ENCODE data around the gene RLN2.
"Not testable (repeated sequence)": the region's sequence is repeated elsewhere in the genome, so short reads cannot be mapped to it uniquely, and the experiment has no call there.

Gene RLN2

DNA sequence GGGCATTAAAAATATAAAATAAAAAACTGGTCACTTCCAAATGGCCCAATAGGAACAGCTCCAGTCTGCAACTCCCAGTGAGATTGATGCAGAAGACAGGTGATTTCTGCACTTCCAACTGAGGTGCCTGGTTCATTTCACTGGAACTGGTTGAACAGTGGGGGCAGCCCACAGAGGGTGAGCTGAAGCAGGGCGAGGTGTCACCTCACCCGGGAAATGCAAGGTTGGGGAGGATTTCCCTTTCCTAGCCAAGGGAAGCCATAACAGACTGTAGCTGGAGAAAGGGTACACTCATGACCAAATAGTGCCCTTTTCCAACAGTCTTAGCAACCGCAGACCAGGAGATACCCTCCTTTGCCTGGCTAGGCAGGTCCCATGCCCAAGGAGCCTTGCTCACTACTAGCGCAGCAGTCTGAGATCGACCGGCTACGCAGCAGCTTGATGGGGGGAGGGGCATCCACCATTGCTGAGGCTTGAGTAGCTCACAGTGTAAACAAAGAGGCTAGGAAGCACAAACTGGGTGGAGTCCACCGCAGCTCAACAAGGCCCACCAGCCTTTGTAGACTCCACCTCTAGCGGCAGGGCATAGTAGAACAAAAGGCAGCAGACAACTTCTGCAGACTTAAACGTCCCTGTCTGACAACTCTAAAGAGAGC, 22.5 kb upstream of the RLN2 start:
- Histone ChIP-seq H3K9ac (ENCODE audit: insufficient read length, low read depth) (peak overlapping the region; percentile 68), H3K4me1 (ENCODE audit: insufficient read depth, insufficient read length) (peaks cover 4% of the 10 kb centered on the region), H3K9me3 (ENCODE audit: insufficient read depth, low read length) (no peaks in the 10 kb centered on the region), H3K36me3 (ENCODE audit: insufficient read depth, insufficient read length, low read length) (no peaks in the 10 kb centered on the region), H3K27me3 (ENCODE audit: insufficient read depth, insufficient read length) (no peaks in the 10 kb centered on the region), H3K4me3 (ENCODE audit: insufficient read length, low read depth) (no peak overlapping the region)
- peak; percentile 55 for DNase-seq (ENCODE audit: low read depth, low spot score)
- no peak for TF ChIP-seq SUZ12 (IDR thresholded peaks at IDR 0.05; ENCODE audit: extremely low read depth, insufficient read depth, insufficient read length)
- TF ChIP-seq ZNF274 (IDR thresholded peaks at IDR 0.05; ENCODE audit: low read depth, low read length): no peak
- TF ChIP-seq YY1 (IDR thresholded peaks at IDR 0.05; ENCODE audit: insufficient read depth, insufficient read length): no peak

DNA sequence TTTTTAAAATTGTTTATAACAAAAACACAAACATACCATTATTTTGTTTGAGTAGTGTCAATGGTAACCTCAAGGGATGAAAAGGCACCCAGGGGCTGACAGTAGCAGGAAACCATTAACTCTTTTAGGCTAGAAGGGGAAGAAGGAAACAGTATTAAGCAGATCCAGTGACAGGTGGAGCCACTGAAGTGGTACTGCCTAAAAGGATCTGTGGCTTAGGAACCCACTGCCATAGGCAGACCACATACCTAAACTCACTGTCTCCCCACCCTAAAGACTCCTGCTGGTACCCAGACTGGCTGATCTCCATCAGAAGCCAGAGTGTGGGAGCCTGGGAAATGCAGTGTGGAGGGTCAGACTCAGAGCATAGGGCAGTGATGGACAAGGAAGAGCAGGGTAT, 21.7 kb upstream of the RLN2 start:
- TF ChIP-seq YY1 (IDR thresholded peaks at IDR 0.05; ENCODE audit: insufficient read depth, insufficient read length) (no peak), SUZ12 (IDR thresholded peaks at IDR 0.05; ENCODE audit: extremely low read depth, insufficient read depth, insufficient read length) (no peak), ZNF274 (IDR thresholded peaks at IDR 0.05; ENCODE audit: low read depth, low read length) (no peak)
- H3K4me1 ChIP-seq (ENCODE audit: insufficient read depth, insufficient read length): peaks cover 4% of the 10 kb centered on the region
- no peaks in the 10 kb centered on the region for H3K9me3 ChIP-seq (ENCODE audit: insufficient read depth, low read length)
- no peaks in the 10 kb centered on the region for H3K36me3 ChIP-seq (ENCODE audit: insufficient read depth, insufficient read length, low read length)
- H3K9ac ChIP-seq (ENCODE audit: insufficient read length, low read depth): no peak overlapping the region
- DNase-seq (ENCODE audit: low read depth, low spot score): no peak
- H3K4me3 ChIP-seq (ENCODE audit: insufficient read length, low read depth): no peak overlapping the region
- no peaks in the 10 kb centered on the region for H3K27me3 ChIP-seq (ENCODE audit: insufficient read depth, insufficient read length)

DNA sequence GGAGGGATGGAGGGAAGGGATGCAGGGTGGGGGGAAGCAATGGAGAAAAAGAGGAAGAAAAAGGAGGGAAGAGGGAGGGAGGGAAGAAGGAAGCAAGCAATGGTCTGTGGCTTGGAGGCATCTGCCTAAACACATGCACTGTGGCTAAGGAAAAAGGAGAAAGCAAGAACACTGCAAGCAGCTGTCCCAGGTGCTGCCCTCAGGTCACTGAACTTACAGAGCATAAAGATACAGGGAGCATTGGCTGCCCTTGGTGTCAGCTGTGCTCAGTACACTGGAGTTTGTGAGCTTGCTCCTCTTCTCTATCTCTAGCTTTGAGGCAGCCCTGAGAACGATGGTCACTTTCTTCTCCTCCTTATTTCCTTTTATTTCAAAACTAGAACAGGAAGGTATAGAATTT, 17.1 kb upstream of the RLN2 start:
- not testable (repeated sequence) for DNase-seq (ENCODE audit: low read depth, low spot score); H3K9me3 ChIP-seq (ENCODE audit: insufficient read depth, low read length); H3K4me3 ChIP-seq (ENCODE audit: insufficient read length, low read depth); H3K27me3 ChIP-seq (ENCODE audit: insufficient read depth, insufficient read length); H3K4me1 ChIP-seq (ENCODE audit: insufficient read depth, insufficient read length); H3K9ac ChIP-seq (ENCODE audit: insufficient read length, low read depth); H3K36me3 ChIP-seq (ENCODE audit: insufficient read depth, insufficient read length, low read length)

DNA sequence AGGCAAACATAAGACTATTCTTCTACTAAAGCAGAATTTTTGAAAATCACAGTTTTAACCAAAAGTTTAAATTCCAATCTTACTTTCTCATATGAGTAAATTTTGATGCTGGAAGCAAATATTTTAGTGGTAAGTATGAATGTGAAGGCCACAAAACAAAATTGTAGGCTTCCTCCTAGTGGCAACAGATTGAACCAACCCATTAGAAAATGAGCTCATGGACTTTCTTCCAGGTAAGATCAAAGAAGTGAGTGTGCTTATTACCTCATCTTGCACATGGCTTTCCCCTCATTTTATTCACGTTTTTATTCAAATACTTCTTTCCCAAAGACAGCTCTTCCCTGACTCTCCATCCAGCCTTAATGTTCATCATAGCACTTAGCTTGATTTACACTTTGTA, 16.5 kb upstream of the RLN2 start:
- Histone ChIP-seq H3K4me1 (ENCODE audit: insufficient read depth, insufficient read length) (no peaks in the 10 kb centered on the region), H3K4me3 (ENCODE audit: insufficient read length, low read depth) (no peak overlapping the region), H3K9ac (ENCODE audit: insufficient read length, low read depth) (no peak overlapping the region), H3K9me3 (ENCODE audit: insufficient read depth, low read length) (no peaks in the 10 kb centered on the region; the same call in 1 of the 2 replicates), H3K36me3 (ENCODE audit: insufficient read depth, insufficient read length, low read length) (no peaks in the 10 kb centered on the region), H3K27me3 (ENCODE audit: insufficient read depth, insufficient read length) (no peaks in the 10 kb centered on the region)
- TF ChIP-seq ZNF274 (IDR thresholded peaks at IDR 0.05; ENCODE audit: low read depth, low read length) (no peak), YY1 (IDR thresholded peaks at IDR 0.05; ENCODE audit: insufficient read depth, insufficient read length) (no peak), SUZ12 (IDR thresholded peaks at IDR 0.05; ENCODE audit: extremely low read depth, insufficient read depth, insufficient read length) (no peak)
- no peak for DNase-seq (ENCODE audit: low read depth, low spot score)

DNA sequence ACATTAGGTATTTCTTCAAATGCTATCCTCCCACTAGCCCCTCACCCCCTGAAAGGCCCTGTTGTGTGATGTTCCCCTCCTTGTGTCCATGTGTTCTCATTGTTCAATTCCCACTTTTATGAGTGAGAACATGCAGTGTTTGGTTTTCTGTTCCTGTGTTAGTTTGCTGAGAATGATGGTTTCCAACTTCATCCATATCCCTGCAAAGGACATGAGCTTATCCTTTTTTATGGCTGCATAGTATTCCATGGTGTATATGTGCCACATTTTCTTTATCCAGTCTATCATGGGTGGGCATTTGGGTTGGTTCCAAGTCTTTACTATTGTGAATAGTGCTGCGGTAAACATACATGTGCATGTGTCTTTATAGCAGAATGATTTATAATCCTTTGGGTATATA, 11.9 kb upstream of the RLN2 start:
- not testable (repeated sequence) for H3K36me3 ChIP-seq (ENCODE audit: insufficient read depth, insufficient read length, low read length); DNase-seq (ENCODE audit: low read depth, low spot score); H3K4me1 ChIP-seq (ENCODE audit: insufficient read depth, insufficient read length); H3K27me3 ChIP-seq (ENCODE audit: insufficient read depth, insufficient read length); H3K4me3 ChIP-seq (ENCODE audit: insufficient read length, low read depth); H3K9me3 ChIP-seq (ENCODE audit: insufficient read depth, low read length); H3K9ac ChIP-seq (ENCODE audit: insufficient read length, low read depth)

DNA sequence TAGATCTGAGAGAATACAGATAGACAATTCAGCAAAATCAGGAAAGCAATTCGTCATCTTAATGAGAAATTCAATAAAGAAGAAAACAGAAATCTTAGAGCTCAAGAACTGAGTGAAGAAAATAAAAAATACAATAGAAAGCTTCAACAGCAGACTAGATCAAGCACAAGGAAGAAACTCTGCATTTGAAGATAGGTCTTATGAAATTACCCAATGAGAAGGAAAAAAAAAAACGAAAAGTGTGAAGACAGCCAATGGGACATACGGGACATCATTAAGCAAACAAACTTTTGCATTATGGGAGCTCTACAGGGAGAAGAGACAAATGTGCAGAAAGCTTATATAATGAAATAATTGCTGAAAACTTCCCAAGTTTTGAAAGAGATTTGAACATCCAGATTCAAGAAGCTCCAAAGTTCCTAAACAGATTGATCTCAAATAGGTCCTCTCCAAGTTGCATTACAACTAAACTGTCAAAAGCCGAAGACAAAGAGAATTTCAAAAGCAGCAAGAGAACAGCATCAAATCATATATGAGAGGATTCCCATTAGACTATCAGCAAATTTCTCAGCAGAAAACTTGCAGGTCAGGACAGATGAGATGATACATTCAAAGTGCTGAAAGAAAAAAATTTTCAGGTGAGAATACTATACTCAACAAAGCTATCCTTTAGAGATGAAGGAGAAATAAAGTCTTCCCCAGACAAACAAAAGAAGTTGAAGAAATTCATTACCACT, 10.8 kb upstream of the RLN2 start:
- TF ChIP-seq YY1 (IDR thresholded peaks at IDR 0.05; ENCODE audit: insufficient read depth, insufficient read length) (no peak), ZNF274 (IDR thresholded peaks at IDR 0.05; ENCODE audit: low read depth, low read length) (no peak), SUZ12 (IDR thresholded peaks at IDR 0.05; ENCODE audit: extremely low read depth, insufficient read depth, insufficient read length) (no peak)
- no peaks in the 10 kb centered on the region for H3K27me3 ChIP-seq (ENCODE audit: insufficient read depth, insufficient read length)
- H3K36me3 ChIP-seq (ENCODE audit: insufficient read depth, insufficient read length, low read length): no peaks in the 10 kb centered on the region
- H3K9ac ChIP-seq (ENCODE audit: insufficient read length, low read depth): no peak overlapping the region
- no peaks in the 10 kb centered on the region for H3K4me1 ChIP-seq (ENCODE audit: insufficient read depth, insufficient read length)
- DNase-seq (ENCODE audit: low read depth, low spot score): no peak
- H3K4me3 ChIP-seq (ENCODE audit: insufficient read length, low read depth): no peak overlapping the region
- H3K9me3 ChIP-seq (ENCODE audit: insufficient read depth, low read length): peaks cover 7% of the 10 kb centered on the region

DNA sequence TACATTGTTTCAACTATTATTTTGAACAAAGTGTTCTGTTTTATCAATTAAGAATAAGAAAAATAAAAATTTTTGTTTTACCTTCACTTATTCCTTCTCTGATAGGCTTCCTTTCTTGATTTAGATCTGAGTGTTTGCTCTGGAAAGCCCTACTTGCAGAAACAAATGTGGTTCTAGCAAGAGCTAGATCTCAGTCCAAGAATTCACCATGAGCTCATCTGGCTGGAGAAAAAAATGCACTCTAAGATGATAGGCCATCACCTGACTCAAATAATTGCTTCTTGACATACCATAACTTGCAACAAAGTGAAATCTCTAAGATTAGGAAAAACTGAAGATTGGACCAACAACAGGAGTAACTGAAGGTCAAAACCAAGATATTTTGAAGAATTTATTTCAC, 6.3 kb upstream of the RLN2 start:
- no peak for DNase-seq (ENCODE audit: low read depth, low spot score)
- no peaks in the 10 kb centered on the region for H3K27me3 ChIP-seq (ENCODE audit: insufficient read depth, insufficient read length)
- no peak for TF ChIP-seq ZNF274 (IDR thresholded peaks at IDR 0.05; ENCODE audit: low read depth, low read length)
- no peak for TF ChIP-seq SUZ12 (IDR thresholded peaks at IDR 0.05; ENCODE audit: extremely low read depth, insufficient read depth, insufficient read length)
- no peak for TF ChIP-seq YY1 (IDR thresholded peaks at IDR 0.05; ENCODE audit: insufficient read depth, insufficient read length)
- H3K4me1 ChIP-seq (ENCODE audit: insufficient read depth, insufficient read length): no peaks in the 10 kb centered on the region
- H3K4me3 ChIP-seq (ENCODE audit: insufficient read length, low read depth): no peak overlapping the region
- H3K9ac ChIP-seq (ENCODE audit: insufficient read length, low read depth): no peak overlapping the region
- no peaks in the 10 kb centered on the region for H3K36me3 ChIP-seq (ENCODE audit: insufficient read depth, insufficient read length, low read length)
- peaks cover 7% of the 10 kb centered on the region for H3K9me3 ChIP-seq (ENCODE audit: insufficient read depth, low read length)
